MCF 10A (cell line): ENCODE results near the gene PRKG1. TPM values are rescaled to one million over a fixed set of nuclear protein-coding genes. Genes with fewer than 3 reads are reported as not detected.

Experiments used
- BruUV-seq: library from RNA; stranded (reverse); fragments of 400-500 nt; replicated peaks from 2 replicates; lab custom pipeline; 2021; lab: Mats Ljungman, UMichigan
- CTCF ChIA-PET: fragments of 300-600 bp; sonication (Branson Sonifier 250); formaldehyde crosslinking; extraction: SDS; loops from one replicate; lab custom pipeline; 2021; ENCODE audit warnings: antibody characterized with exemption, inconsistent platforms; lab: Yijun Ruan, JAX
- POLR2A ChIA-PET: fragments of 300-600, 350-650 bp; sonication (Branson Sonifier 250); formaldehyde crosslinking; extraction: SDS; loops from one replicate; lab custom pipeline; 2020; ENCODE audit warnings: antibody characterized with exemption, inconsistent platforms; lab: Yijun Ruan, JAX
- DNase-seq: peaks from one replicate; pipeline ENCODE4 v3.0.0-alpha.2; 2018; ENCODE audit not compliant: unreplicated experiment
- H3K27ac Mint-ChIP-seq: one replicate; pipeline ENCODE4 v1.8.0; 2022; ENCODE audit warnings: mild to moderate bottlenecking, low read depth, mixed read lengths; ENCODE audit not compliant: unreplicated experiment
- H3K27me3 Mint-ChIP-seq: one replicate; pipeline ENCODE4 v1.8.0; 2022; ENCODE audit warnings: mixed read lengths; ENCODE audit not compliant: insufficient read depth, unreplicated experiment
- H3K36me3 Mint-ChIP-seq: one replicate; pipeline ENCODE4 v1.8.0; 2022; ENCODE audit warnings: mild to moderate bottlenecking, moderate library complexity, mixed read lengths; ENCODE audit not compliant: insufficient read depth, unreplicated experiment
- H3K4me1 Mint-ChIP-seq: one replicate; pipeline ENCODE4 v1.8.0; 2022; ENCODE audit warnings: mixed read lengths; ENCODE audit not compliant: insufficient read depth, unreplicated experiment
- H3K4me3 Mint-ChIP-seq: one replicate; pipeline ENCODE4 v1.8.0; 2022; ENCODE audit warnings: mild to moderate bottlenecking, moderate library complexity, mixed read lengths; ENCODE audit not compliant: unreplicated experiment
- H3K9me3 Mint-ChIP-seq: one replicate; pipeline ENCODE4 v1.8.0; 2022; ENCODE audit warnings: mixed read lengths; ENCODE audit not compliant: unreplicated experiment
- CTCF ChIP-seq: fragments of 200-600 bp; IDR thresholded peaks from one replicate; pipeline ENCODE4 v1.8.0; 2022; ENCODE audit warnings: antibody characterized with exemption, mild to moderate bottlenecking; ENCODE audit not compliant: unreplicated experiment
- intact Hi-C: fragments of 100-400 bp; cut with micrococcal nuclease; formaldehyde crosslinking; loops from 2 replicates; pipeline ENCODE4 v1.14.1; 2022
- total RNA-seq: library from RNA; stranded (reverse); gene quantifications from 2 replicates; pipeline ENCODE4 v1.2.3, GENCODE V29; 2022

PRKG1 gene
- total RNA-seq, 1 experiment from 2014 or later = 0.09 TPM

- no peak for DNase-seq
- Mint-ChIP-seq H3K4me1 (no peaks in the 10 kb centered on the region), H3K9me3 (no peaks in the 10 kb centered on the region), H3K36me3 (no peaks in the 10 kb centered on the region), H3K27me3 (peaks cover 23% of the 10 kb centered on the region), H3K27ac (no peak overlapping the region), H3K4me3 (no peak overlapping the region)
- intact Hi-C loops = no loop called here
- no peak for TF ChIP-seq CTCF
- no TSS peak for BruUV-seq
- ChIA-PET CTCF (no interaction called here), POLR2A (no interaction called here)
Measured at GRCh38 chr10:51649064-51649463, 574.8 kb downstream of the PRKG1 start.

GRCh38 chr10:51651063-51651462 lies 576.8 kb downstream of the PRKG1 start:
- BruUV-seq = no TSS peak
- H3K27me3 Mint-ChIP-seq = peaks cover 3% of the 10 kb centered on the region
- TF ChIP-seq CTCF = no peak
- DNase-seq = peak; percentile 17
- intact Hi-C loops = no loop called here
- ChIA-PET POLR2A (no interaction called here), CTCF (no interaction called here)
- no peak overlapping the region for H3K4me3 Mint-ChIP-seq
- H3K4me1 Mint-ChIP-seq = no peaks in the 10 kb centered on the region
- H3K9me3 Mint-ChIP-seq = no peaks in the 10 kb centered on the region
- no peak overlapping the region for H3K27ac Mint-ChIP-seq
- H3K36me3 Mint-ChIP-seq = no peaks in the 10 kb centered on the region

- DNase-seq = no peak
- H3K4me3 Mint-ChIP-seq = no peak overlapping the region
- no peaks in the 10 kb centered on the region for H3K36me3 Mint-ChIP-seq
- intact Hi-C loops = no loop called here
- POLR2A ChIA-PET = no interaction called here
- BruUV-seq = no TSS peak
- H3K27ac Mint-ChIP-seq = no peak overlapping the region
- H3K27me3 Mint-ChIP-seq = peaks cover 15% of the 10 kb centered on the region
- no peaks in the 10 kb centered on the region for H3K4me1 Mint-ChIP-seq
- no peaks in the 10 kb centered on the region for H3K9me3 Mint-ChIP-seq
- TF ChIP-seq CTCF = no peak
- CTCF ChIA-PET = interaction anchor here (0.6 kb wide), 1 partner anchor 255 kb away, joined by 3 read pairs; no protein-coding TSS in a partner anchor
Measured at GRCh38 chr10:51653025-51653424, 578.7 kb downstream of the PRKG1 start.

- no peaks in the 10 kb centered on the region for H3K4me1 Mint-ChIP-seq
- H3K36me3 Mint-ChIP-seq = no peaks in the 10 kb centered on the region
- no peak overlapping the region for H3K27ac Mint-ChIP-seq
- no peak for DNase-seq
- ChIA-PET CTCF (no interaction called here), POLR2A (no interaction called here)
- H3K27me3 Mint-ChIP-seq = peaks cover 27% of the 10 kb centered on the region
- no peaks in the 10 kb centered on the region for H3K9me3 Mint-ChIP-seq
- intact Hi-C loops = no loop called here
- H3K4me3 Mint-ChIP-seq = no peak overlapping the region
- BruUV-seq = no TSS peak
- no peak for TF ChIP-seq CTCF
Measured at GRCh38 chr10:51654918-51655317, 580.6 kb downstream of the PRKG1 start.
